HG03060 (cell line): Measurements from ENCODE around the gene ZNF600.
"Not testable (repeated sequence)": the region's sequence is repeated elsewhere in the genome, so short reads cannot be mapped to it uniquely, and the experiment has no call there.

Experiments
- ATAC-seq: cut with Tn5 transposase; IDR thresholded peaks from one replicate; pipeline ENCODE4 v1.9.1; 2021; ENCODE audit warnings: low read depth, moderate number of reproducible peaks; ENCODE audit not compliant: unreplicated experiment

Gene ZNF600

DNA sequence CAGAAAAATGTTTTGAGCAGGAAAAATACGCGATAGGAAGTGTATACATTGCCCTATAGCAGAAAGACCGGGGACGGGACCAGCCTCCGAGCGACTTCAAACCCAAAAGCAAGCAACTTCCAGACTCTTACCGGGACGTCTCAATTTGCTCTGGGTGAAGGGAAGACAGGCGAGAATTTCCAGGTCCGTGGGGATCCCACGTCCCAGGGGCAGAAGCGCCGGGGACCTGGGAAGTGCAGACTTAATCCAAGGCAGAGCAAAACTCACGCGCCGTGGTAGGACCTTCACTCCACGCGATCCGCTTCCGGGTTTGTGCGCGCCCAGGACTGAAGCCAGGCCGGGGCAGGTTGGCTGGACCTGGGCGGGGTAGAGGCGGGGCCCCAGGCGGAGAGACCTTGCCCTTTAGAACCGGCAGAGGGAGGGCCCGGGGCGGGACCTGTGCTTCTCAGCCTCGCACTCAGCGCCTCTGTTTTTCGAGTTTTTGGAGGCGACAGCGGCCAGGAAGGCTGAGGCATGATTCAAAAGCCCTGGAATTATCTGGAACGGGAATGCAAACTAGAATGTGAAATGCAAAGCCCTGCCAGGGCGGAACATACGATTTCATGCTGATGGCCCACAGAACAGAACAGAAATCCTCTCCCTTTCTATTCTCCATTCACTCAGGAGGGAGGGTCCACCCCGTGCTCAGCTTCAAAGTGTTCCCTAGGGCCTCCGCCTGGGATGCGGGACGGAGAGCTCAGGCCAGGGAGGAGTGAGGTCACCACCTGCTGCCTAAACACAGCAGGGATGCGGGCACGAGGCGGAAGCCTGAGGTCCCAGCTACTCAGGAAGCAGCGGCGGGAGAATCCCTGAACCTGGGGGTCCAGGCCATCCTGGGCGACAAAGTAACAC, at the start of gene ZNF600:
TSS of gene ZNF600 (minus strand) at position 328 of the 891 bp plus-strand sequence. CDS start 7,903 bp downstream, outside the sequence.
- not testable (repeated sequence) for ATAC-seq

GRCh38 chr19:52834289-52834688, 47.7 kb upstream of the ZNF600 start:
- not testable (repeated sequence) for ATAC-seq

- not testable (repeated sequence) for ATAC-seq
Measured at GRCh38 chr19:52833541-52833940, 47.0 kb upstream of the ZNF600 start.

DNA sequence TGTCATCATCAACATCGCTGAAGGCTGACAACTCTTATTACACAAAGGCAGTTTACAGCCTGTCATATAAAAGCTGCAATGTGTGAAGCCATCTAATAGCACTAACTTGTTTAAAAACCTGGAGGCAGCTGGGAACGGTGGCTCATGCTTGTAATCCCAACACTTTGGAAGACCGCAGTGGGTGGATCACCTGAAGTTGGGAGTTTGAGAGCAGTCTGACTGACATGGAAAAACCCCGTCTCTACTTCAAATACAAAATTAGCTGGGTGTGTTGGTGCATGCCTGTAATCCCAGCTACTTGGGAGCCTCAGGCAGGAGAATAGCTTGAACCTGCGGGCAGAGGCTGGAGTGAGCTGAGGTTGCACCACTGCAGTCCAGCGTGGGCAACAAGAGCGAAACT, 43.3 kb upstream of the ZNF600 start:
- not testable (repeated sequence) for ATAC-seq

DNA sequence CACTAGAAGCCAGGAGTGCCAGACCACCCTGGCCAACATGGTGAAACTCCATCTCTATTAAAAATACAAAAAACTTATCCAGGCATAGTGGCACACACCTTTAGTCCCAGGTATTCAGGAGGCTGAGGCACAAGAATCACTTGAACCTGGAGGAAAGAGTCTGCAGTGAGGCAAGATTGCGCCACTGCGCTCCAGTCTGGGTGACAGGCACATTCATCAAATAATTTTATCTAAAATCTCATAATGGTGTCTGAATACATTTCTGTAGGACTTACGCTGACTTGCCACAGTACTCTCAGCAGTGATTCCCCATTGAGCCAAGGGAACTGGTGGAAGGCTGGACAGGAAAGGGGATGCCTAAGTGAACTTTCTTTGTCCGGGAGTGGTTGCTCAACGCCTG, 39.2 kb upstream of the ZNF600 start:
- ATAC-seq: no peak

- ATAC-seq: no peak
Measured at GRCh38 chr19:52823676-52824075, 37.1 kb upstream of the ZNF600 start.

DNA sequence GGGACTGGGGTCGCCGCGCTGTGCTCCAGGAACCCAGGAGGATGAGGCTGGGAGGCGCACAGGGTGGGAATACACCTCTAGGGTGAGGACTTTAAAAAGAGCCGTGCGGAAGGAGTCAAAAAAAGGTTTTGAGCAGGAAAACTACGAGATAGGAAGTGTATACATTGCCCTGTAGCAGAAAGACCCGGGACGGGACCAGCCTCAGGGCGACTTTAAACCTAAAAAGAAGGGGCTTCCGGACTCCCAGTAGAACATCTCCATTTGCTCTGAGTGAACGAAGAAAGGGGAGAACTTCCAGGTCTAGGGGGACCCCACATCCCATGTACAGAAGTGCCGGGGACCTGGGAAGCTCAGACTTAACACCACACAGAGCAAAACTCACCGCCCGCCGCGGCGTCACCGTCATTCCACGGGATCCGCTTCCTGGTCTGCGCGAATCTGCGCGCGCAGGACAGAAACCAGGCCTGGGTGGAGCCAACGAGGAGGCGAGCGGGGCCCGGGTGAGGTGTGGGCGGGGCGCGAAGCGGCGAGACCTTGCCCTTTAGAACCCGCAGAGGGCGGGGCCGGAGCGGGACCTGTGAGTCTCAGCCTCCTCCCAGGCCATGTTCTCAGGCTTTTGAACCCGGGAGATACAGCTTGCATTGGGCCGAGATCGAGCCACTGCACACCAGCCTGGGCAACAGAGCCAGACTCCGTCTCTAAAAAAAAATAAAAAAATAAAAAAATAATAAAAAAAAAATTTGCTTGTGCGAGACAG, 34.8 kb upstream of the ZNF600 start, which contains the start of gene ZNF28:
TSS of gene ZNF28 (minus strand) at position 430 of the 757 bp plus-strand sequence. CDS start 3,675 bp downstream, outside the sequence.
- ATAC-seq: peak; percentile 44

- not testable (repeated sequence) for ATAC-seq
Measured at GRCh38 chr19:52820472-52821203, 34.0 kb upstream of the ZNF600 start.

DNA sequence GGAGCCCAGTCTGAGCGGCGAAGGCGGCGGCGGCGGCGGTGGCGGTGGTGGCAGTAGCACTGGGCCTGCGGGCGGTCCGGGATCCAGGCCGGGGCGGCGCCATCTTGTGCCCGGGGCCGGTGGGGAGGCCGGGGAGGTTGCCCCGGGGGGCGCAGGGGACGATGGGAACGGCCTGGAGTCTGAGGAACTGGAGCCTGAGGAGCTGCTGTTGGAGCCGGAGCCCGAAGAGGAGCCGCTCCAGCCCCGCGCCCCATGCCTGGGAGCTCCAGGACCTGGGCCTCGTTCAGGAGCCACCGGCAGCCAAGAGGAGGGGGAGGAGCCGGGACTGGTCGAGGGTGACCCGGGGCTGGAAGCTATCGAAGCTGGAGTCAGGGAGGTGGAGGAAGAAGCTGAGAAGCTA, 23.2 kb upstream of the ZNF600 start:
- no peak for ATAC-seq

DNA sequence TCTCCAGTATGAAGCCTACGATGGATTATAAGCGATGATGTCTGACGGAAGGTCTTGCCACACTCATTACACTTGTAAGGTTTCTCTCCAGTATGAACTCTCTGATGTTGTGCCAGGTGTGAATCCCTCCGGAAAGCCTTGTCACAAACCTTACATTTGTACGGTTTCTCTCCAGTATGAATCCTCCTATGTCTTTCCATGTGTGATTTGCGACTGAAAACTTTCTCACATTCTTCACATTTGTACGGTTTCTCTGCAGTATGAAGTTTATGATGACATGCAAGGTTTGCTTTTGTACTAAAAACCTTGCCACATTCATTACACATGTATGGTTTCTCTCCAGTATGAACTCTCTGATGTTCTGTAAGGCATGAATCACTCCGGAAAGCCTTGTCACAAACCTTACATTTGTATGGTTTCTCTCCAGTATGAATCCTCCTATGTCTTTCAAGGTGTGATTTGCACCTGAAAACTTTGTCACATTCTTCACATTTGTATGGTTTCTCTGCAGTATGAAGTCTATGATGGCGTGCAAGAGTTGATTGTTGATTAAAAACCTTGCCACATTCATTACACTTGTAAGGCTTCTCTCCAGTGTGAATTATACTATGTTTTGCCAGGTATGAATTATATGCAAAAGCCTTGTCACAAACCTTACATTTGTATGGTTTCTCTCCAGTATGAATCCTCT, 13.5 kb upstream of the ZNF600 start:
- not testable (repeated sequence) for ATAC-seq

DNA sequence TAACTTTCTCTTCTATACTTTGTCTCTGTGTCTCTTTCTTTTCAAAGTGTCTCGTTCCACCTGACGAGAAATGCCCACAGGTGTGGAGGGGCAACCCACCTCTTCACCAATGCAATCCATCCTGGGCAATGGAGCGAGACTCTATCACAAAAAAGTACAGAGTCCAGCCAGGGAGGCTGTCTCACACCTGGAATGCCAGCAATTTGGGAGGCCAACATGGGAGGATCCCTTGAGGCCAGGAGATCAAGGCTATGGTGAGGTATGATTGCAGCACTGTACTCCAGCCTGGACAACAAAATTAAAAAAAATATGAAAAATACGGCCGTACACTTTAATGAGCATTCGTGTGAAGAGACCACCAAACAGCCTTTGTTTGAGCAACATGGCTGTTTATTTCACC, 2.8 kb upstream of the ZNF600 start:
- ATAC-seq: no peak

GRCh38 chr19:52786078-52786463, 520 bp downstream of the ZNF600 start:
- no peak for ATAC-seq

GRCh38 chr19:52785506-52785905, 1.1 kb downstream of the ZNF600 start:
- ATAC-seq: no peak

- ATAC-seq: not testable (repeated sequence)
Measured at GRCh38 chr19:52782864-52783263, 3.7 kb downstream of the ZNF600 start.

DNA sequence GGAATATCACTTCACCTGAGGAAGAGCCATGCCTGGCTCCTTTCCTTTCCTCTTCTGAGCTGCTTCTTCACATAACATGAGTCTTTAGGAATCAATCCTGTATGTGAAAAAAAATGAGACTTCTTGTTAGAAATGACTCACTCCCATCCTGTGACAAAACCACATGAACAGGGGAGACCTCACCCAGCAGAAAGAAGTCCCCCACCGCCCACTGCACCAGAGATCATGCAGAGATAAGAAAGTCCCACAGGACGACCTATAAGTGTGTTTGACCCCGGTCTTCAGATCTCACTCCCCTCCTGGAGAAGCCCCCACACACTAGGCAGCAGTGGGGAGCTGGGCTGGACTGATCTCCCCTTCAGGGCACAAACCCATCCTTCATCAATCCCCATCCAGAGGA, 7.8 kb downstream of the ZNF600 start:
- ATAC-seq: no peak

DNA sequence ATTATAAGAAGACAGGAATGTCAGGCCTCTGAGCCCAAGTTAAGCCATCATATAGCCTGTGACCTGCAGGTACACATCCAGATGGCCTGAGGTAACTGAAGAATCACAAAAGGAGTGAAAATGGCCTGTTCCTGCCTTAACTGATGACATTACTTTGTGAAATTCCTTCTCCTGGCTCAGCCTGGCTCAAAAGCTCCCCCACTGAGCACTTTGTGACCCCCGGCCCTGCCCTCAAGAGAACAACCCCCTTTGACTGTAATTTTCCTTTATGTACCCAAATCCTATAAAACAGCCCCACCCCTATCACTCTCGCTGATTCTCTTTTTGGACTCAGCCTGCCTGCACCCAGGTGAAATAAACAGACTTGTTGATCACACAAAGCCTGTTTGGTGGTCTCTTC, 30.1 kb downstream of the ZNF600 start:
- ATAC-seq: not testable (repeated sequence)

GRCh38 chr19:52749780-52750179, 36.8 kb downstream of the ZNF600 start:
- no peak for ATAC-seq

- ATAC-seq: no peak
Measured at GRCh38 chr19:52748336-52748950, 38.1 kb downstream of the ZNF600 start.

DNA sequence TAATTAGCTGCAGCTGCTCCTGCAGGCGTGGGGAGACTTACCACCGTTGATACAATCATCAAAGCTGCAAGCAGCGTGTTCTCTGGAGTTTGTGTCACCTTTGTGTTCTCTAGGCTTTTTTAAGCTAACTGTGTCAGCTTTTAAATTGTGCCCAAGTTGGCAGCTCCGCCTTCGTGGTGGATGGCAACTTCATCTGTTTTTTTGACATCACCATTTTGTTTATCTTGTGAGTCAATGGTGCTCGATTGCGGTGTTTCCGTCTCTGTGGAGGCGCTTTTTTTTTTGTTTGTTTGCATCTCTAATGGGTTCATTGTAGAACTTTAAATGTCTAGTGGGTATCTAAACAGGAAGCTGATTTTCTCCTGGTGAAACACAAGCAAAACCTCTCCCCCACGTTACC, 40.7 kb downstream of the ZNF600 start:
- not testable (repeated sequence) for ATAC-seq

GRCh38 chr19:52743091-52743490, 43.5 kb downstream of the ZNF600 start:
- no peak for ATAC-seq
